ENCODE data around the gene GRHPR.
"Not testable (repeated sequence)": the region's sequence is repeated elsewhere in the genome, so short reads cannot be mapped to it uniquely, and the experiment has no call there.

The GRHPR gene

GRCh38 chr9:37397948-37398347 lies 24.5 kb upstream of the GRHPR start:
- intact Hi-C loops (cut with DNase I); DNase-seq: not testable (repeated sequence)

- intact Hi-C loops (cut with DNase I), result no loop called here
- DNase-seq, result no peak
These were observed 24.0 kb upstream of the GRHPR start for GRCh38 chr9:37398464-37399025.

GRCh38 chr9:37399336-37399735 lies 23.2 kb upstream of the GRHPR start:
- intact Hi-C loops (cut with DNase I), result no loop called here
- no peak for DNase-seq

GRCh38 chr9:37404590-37404989 lies 17.9 kb upstream of the GRHPR start:
- peak in 2 of 10 donors; percentile 15 to 43 for DNase-seq
- intact Hi-C loops (cut with DNase I), result no loop called here

- intact Hi-C loops (cut with DNase I), result no loop called here
- DNase-seq, result no peak
These were observed 17.1 kb upstream of the GRHPR start for GRCh38 chr9:37405350-37405749.

- intact Hi-C loops (cut with DNase I), result no loop called here
- DNase-seq, result peak in 2 of 10 donors; percentile 18
These were observed 16.6 kb upstream of the GRHPR start for GRCh38 chr9:37405764-37406380.

GRCh38 chr9:37406603-37407401 lies 15.7 kb upstream of the GRHPR start:
- peak in 2 of 10 donors; percentile 27 to 44 for DNase-seq
- intact Hi-C loops (cut with DNase I), result no loop called here

GRCh38 chr9:37407468-37407867 lies 15.0 kb upstream of the GRHPR start:
- no peak for DNase-seq
- intact Hi-C loops (cut with DNase I), result no loop called here

GRCh38 chr9:37408933-37409710 lies 13.4 kb upstream of the GRHPR start:
- intact Hi-C loops (cut with DNase I), result no loop called here
- peak in 2 of 10 donors; percentile 57 to 70 for DNase-seq

GRCh38 chr9:37410354-37410861 lies 12.1 kb upstream of the GRHPR start:
- peak in 2 of 10 donors; percentile 59 to 64 for DNase-seq
- intact Hi-C loops (cut with DNase I), result no loop called here

- peak in 2 of 10 donors; percentile 73 to 88 for DNase-seq
- intact Hi-C loops (cut with DNase I), result no loop called here
These were observed 11.3 kb upstream of the GRHPR start for GRCh38 chr9:37410969-37411785.

- DNase-seq, result peak in 2 of 10 donors; percentile 55 to 65
- intact Hi-C loops (cut with DNase I), result no loop called here
These were observed 9.9 kb upstream of the GRHPR start for GRCh38 chr9:37412431-37413151.

- intact Hi-C loops (cut with DNase I), result no loop called here
- DNase-seq, result peak in 2 of 10 donors; percentile 28 to 43
These were observed 9.2 kb upstream of the GRHPR start for GRCh38 chr9:37413311-37413710.

GRCh38 chr9:37414503-37414943 lies 8.0 kb upstream of the GRHPR start:
- peak in 1 of 10 donors; percentile 66 for DNase-seq
- intact Hi-C loops (cut with DNase I), result loop anchor here (2.0 kb wide), 1 partner anchor 36 kb away; no protein-coding TSS in a partner anchor

- DNase-seq, result peak in 9 of 10 donors; percentile 60 to 93 (median 79)
- intact Hi-C loops (cut with DNase I), result loop anchor here (2.0 kb wide), 1 partner anchor 36 kb away; no protein-coding TSS in a partner anchor
These were observed 7.3 kb upstream of the GRHPR start for GRCh38 chr9:37415011-37415719.

- peak in 1 of 10 donors; percentile 39 for DNase-seq
- intact Hi-C loops (cut with DNase I), result no loop called here
These were observed 5.2 kb upstream of the GRHPR start for GRCh38 chr9:37417252-37417803.

- DNase-seq, result peak in 1 of 10 donors; percentile 50
- intact Hi-C loops (cut with DNase I), result no loop called here
These were observed 4.5 kb upstream of the GRHPR start for GRCh38 chr9:37417857-37418618.
